Hepatocyte (in vitro differentiated cells): ENCODE measurements around the gene CENPB. TPM values are rescaled to one million over a fixed set of nuclear protein-coding genes. Genes with fewer than 3 reads are reported as not detected.

Experiments used
- DNase-seq: peaks from one replicate; pipeline ENCODE4 v3.0.0-alpha.2; 2016; ENCODE audit warnings: low spot score
- H2AFZ ChIP-seq: fragments of 200-600 bp; sonication (generic); 2 replicates; pipeline ENCODE4 v1.6.0; 2016; ENCODE audit warnings: antibody characterized with exemption, mild to moderate bottlenecking
- H3K27ac ChIP-seq: fragments of 200-600 bp; sonication (generic); 2 replicates; pipeline ENCODE4 v1.5.1; 2016; ENCODE audit warnings: mild to moderate bottlenecking
- H3K27me3 ChIP-seq: fragments of 200-600 bp; sonication (generic); 2 replicates; pipeline ENCODE4 v1.6.1; 2016
- H3K36me3 ChIP-seq: fragments of 200-600 bp; sonication (generic); replicated peaks from 2 replicates; pipeline ENCODE4 v1.5.1; 2016; ENCODE audit warnings: low read depth; ENCODE audit not compliant: insufficient read depth
- H3K4me1 ChIP-seq: fragments of 200-600 bp; sonication (generic); 2 replicates; pipeline ENCODE4 v1.5.1; 2016; ENCODE audit warnings: mild to moderate bottlenecking, moderate library complexity; ENCODE audit not compliant: insufficient read depth
- H3K4me2 ChIP-seq: fragments of 200-600 bp; sonication (generic); 2 replicates; pipeline ENCODE4 v1.6.0; 2016
- H3K4me3 ChIP-seq: fragments of 200-600 bp; sonication (generic); 2 replicates; pipeline ENCODE4 v1.5.1; 2016; ENCODE audit warnings: mild to moderate bottlenecking
- H3K79me2 ChIP-seq: fragments of 200-600 bp; sonication (generic); 2 replicates; pipeline ENCODE4 v1.6.0; 2017; ENCODE audit warnings: mild to moderate bottlenecking
- H3K9me2 ChIP-seq: fragments of 200-600 bp; sonication (generic); replicated peaks from 2 replicates; pipeline ENCODE4 v1.6.0; 2017; ENCODE audit warnings: mild to moderate bottlenecking; ENCODE audit not compliant: insufficient read depth
- H3K9me3 ChIP-seq: fragments of 200-600 bp; sonication (generic); 2 replicates; pipeline ENCODE4 v1.5.1; 2016; ENCODE audit warnings: low read depth, mild to moderate bottlenecking
- H4K20me1 ChIP-seq: fragments of 200-600 bp; sonication (generic); 2 replicates; pipeline ENCODE4 v1.6.0; 2016; ENCODE audit warnings: mild to moderate bottlenecking; ENCODE audit not compliant: insufficient read depth, poor library complexity, severe bottlenecking
- CTCF ChIP-seq: fragments of 200-600 bp; sonication (generic); IDR thresholded peaks from 2 replicates; pipeline ENCODE4 v1.5.1; 2016; ENCODE audit warnings: antibody characterized with exemption, mild to moderate bottlenecking; ENCODE audit not compliant: poor library complexity
- EZH2 ChIP-seq: fragments of 200-600 bp; sonication (generic); IDR thresholded peaks from 2 replicates; pipeline ENCODE4 v1.6.1; 2016; ENCODE audit warnings: antibody characterized with exemption, mild to moderate bottlenecking, borderline replicate concordance
- EZH2phosphoT487 ChIP-seq: fragments of 200-600 bp; sonication (generic); IDR thresholded peaks from one replicate; pipeline ENCODE4 v1.6.1; 2018; ENCODE audit warnings: antibody characterized with exemption, mild to moderate bottlenecking, low read depth, moderate library complexity; ENCODE audit not compliant: unreplicated experiment, severe bottlenecking
- WGBS: methylation state at CpG from one replicate; pipeline ENCODE4 v1.1.6; 2016; ENCODE audit warnings: low lambda C conversion rate; ENCODE audit errors: missing lambda C conversion rate; 5-methylcytosine and 5-hydroxymethylcytosine counted together
- polyA plus RNA-seq: library from polyadenylated mRNA; unstranded; fragments of >200 nt; fragmentation: Nextera tagmentation; extraction: Ambion mirVana; gene quantifications from 2 replicates; pipeline ENCODE4 v1.2.1, GENCODE V29; 2016
- total RNA-seq: library from RNA; depleted of rRNA; stranded (reverse); fragments of >200 nt; gene quantifications from 2 replicates; pipeline ENCODE4 v1.2.3, GENCODE V29; 2014

Gene CENPB
- total and polyA plus RNA-seq, 2 experiments from 2014 or later: 21.2 to 46.7 TPM

DNA sequence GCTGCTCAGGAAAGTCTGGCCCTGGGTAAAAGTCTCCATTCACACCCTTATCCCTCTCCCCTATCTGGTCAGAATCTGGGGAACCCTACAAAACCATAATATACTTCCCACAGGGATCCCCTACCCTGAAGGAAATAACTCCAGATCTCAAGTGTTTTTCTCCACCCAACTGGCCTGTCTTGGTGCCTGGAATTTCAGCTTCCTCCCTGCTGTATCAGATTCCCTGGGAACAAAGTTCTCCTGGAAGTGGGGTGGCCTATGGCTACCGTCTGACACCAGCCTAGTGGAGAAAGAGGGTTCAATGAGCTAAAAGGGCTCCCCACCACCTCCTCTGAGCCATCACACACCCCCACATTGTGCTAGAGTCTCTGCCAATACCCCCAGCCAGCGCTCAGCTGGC lies 39.1 kb downstream of the CENPB start:
- H3K9me3 ChIP-seq: no peaks in the 10 kb centered on the region
- WGBS: 87% methylated on average over 2 of the region's 2 CpGs
- no peak overlapping the region for H3K4me2 ChIP-seq
- no peak overlapping the region for H3K4me3 ChIP-seq
- H3K79me2 ChIP-seq: no peaks in the 10 kb centered on the region
- no peak overlapping the region for H3K27ac ChIP-seq
- H3K9me2 ChIP-seq: no peaks in the 10 kb centered on the region
- no peaks in the 10 kb centered on the region for H4K20me1 ChIP-seq
- no peaks in the 10 kb centered on the region for H3K36me3 ChIP-seq
- H3K4me1 ChIP-seq: peaks cover 12% of the 10 kb centered on the region
- no peak for DNase-seq
- H3K27me3 ChIP-seq: peaks cover 70% of the 10 kb centered on the region
- TF ChIP-seq EZH2 (no peak), EZH2phosphoT487 (no peak), CTCF (no peak)
- no peak overlapping the region for H2AFZ ChIP-seq

DNA sequence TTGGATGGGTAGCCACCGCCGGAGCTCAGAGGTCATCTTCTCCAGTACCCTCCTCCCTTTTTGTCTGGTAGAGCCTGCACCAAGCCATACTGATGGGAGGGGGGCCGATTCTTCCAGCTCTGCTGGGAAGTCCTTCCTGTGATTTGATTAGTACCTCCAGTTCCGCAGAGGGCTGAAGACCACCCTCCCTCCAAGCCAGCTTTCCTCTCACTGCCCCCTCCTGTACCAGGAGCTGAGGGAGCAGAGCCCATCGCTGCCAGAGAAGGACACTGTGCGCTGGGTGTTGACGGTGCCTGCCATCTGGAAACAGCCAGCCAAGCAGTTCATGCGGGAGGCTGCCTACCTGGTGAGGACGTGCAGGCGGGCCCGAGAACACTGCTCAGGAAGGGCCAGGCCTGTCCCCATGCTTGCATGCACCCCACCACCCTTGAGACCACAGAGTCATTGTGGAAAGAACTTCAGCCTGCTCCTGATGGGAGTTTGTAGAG lies 40.8 kb downstream of the CENPB start:
- no peak overlapping the region for H3K4me3 ChIP-seq
- no peaks in the 10 kb centered on the region for H4K20me1 ChIP-seq
- H3K4me1 ChIP-seq: peaks cover 8% of the 10 kb centered on the region
- TF ChIP-seq CTCF (no peak), EZH2phosphoT487 (no peak), EZH2 (no peak)
- H3K9me3 ChIP-seq: no peaks in the 10 kb centered on the region
- no peaks in the 10 kb centered on the region for H3K79me2 ChIP-seq
- no peak overlapping the region for H3K4me2 ChIP-seq
- no peaks in the 10 kb centered on the region for H3K36me3 ChIP-seq
- no peak overlapping the region for H2AFZ ChIP-seq
- no peak overlapping the region for H3K27ac ChIP-seq
- no peak for DNase-seq
- 62% methylated on average over 11 of the region's 11 CpGs for WGBS
- H3K27me3 ChIP-seq: peaks cover 60% of the 10 kb centered on the region
- H3K9me2 ChIP-seq: no peaks in the 10 kb centered on the region

- no peaks in the 10 kb centered on the region for H3K79me2 ChIP-seq
- H4K20me1 ChIP-seq: no peaks in the 10 kb centered on the region
- no peak overlapping the region for H3K4me3 ChIP-seq
- peaks cover 54% of the 10 kb centered on the region for H3K27me3 ChIP-seq
- no peak overlapping the region for H3K27ac ChIP-seq
- H3K9me2 ChIP-seq: no peaks in the 10 kb centered on the region
- TF ChIP-seq EZH2phosphoT487 (no peak), EZH2 (peak; percentile 10)
- peak; percentile 85 for DNase-seq
- WGBS: 26% methylated on average over 27 of the region's 45 CpGs
- peaks cover 7% of the 10 kb centered on the region for H3K4me1 ChIP-seq
- H3K9me3 ChIP-seq: no peaks in the 10 kb centered on the region
- peak overlapping the region; percentile 21 for H2AFZ ChIP-seq
- no peaks in the 10 kb centered on the region for H3K36me3 ChIP-seq
- peak overlapping the region; percentile 49 for H3K4me2 ChIP-seq
Observed at GRCh38 chr20:3744806-3745685, 41.5 kb downstream of the CENPB start.

DNA sequence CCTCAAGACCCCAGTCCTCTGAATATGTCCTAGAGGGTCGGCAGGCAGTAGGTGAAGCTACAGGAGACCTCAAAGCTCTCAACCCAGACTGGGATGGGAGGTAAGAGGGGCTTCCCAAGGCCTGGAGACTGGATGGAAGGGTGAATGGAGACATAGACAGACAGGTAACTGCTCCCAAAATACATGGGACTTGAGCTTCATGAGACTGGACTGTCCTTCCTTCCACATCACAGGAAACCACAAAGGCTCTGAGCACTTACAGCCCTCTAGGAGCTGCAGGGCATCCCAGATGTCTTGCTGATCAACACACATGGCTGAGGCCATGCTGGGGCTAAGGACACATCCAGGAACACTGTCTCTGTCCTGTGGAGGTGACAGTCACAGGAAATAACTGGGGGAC lies 42.5 kb downstream of the CENPB start:
- no peaks in the 10 kb centered on the region for H3K9me3 ChIP-seq
- no peaks in the 10 kb centered on the region for H3K79me2 ChIP-seq
- no peak for DNase-seq

More for the DNA sequence above, 42.5 kb downstream of the CENPB start:
- Histone ChIP-seq H4K20me1 (no peaks in the 10 kb centered on the region), H3K4me1 (no peaks in the 10 kb centered on the region), H3K9me2 (no peaks in the 10 kb centered on the region), H3K36me3 (no peaks in the 10 kb centered on the region), H3K4me2 (no peak overlapping the region), H3K27ac (no peak overlapping the region), H2AFZ (no peak overlapping the region), H3K27me3 (peaks cover 44% of the 10 kb centered on the region), H3K4me3 (no peak overlapping the region)
- WGBS: 86% methylated on average over 1 of the region's 1 CpG
- TF ChIP-seq EZH2phosphoT487: no peak
- no peak for TF ChIP-seq CTCF
- TF ChIP-seq EZH2: no peak
